Sigmoid colon (tissue), 4 donors: Measurements from ENCODE around the gene TOR2A.

Experiments used
- EP300 ChIP-seq, 4 donors: sonication (generic); formaldehyde crosslinking; IDR thresholded peaks; one replicate each; pipeline ENCODE4 v1.6.1; 2017; ENCODE audit warnings: antibody characterized with exemption in 4 of 4
- POLR2A ChIP-seq, 2 donors: fragments of 450-650 bp; IDR thresholded peaks; one replicate each; pipeline ENCODE4 v1.6.1; 2016; ENCODE audit warnings: antibody characterized with exemption in 2 of 2, mild to moderate bottlenecking in 2 of 2, moderate library complexity in 2 of 2
- POLR2AphosphoS5 ChIP-seq, 4 donors: sonication (generic); formaldehyde crosslinking; IDR thresholded peaks; one replicate each; pipeline ENCODE4 v1.6.1; 2017; ENCODE audit warnings: antibody characterized with exemption in 4 of 4
- TF ChIP-seq, protein P1 (sequence below), 4 experiments: fragments of 450-650 bp in 3 of 4; fragments of 200-600 bp in 1 of 4; IDR thresholded peaks; one replicate each; pipeline ENCODE4 v1.5.1; 2016 to 2019; ENCODE audit warnings: antibody characterized with exemption in 4 of 4, mild to moderate bottlenecking in 3 of 4, moderate library complexity in 2 of 4

GRCh38 chr9:127710204-127710783 lies 24.8 kb downstream of the TOR2A start:
- TF ChIP-seq, protein P1, sequence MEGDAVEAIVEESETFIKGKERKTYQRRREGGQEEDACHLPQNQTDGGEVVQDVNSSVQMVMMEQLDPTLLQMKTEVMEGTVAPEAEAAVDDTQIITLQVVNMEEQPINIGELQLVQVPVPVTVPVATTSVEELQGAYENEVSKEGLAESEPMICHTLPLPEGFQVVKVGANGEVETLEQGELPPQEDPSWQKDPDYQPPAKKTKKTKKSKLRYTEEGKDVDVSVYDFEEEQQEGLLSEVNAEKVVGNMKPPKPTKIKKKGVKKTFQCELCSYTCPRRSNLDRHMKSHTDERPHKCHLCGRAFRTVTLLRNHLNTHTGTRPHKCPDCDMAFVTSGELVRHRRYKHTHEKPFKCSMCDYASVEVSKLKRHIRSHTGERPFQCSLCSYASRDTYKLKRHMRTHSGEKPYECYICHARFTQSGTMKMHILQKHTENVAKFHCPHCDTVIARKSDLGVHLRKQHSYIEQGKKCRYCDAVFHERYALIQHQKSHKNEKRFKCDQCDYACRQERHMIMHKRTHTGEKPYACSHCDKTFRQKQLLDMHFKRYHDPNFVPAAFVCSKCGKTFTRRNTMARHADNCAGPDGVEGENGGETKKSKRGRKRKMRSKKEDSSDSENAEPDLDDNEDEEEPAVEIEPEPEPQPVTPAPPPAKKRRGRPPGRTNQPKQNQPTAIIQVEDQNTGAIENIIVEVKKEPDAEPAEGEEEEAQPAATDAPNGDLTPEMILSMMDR (IDR thresholded peaks at IDR 0.05): no peak
- TF ChIP-seq POLR2AphosphoS5 (IDR thresholded peaks at IDR 0.05) (no peak), POLR2A (IDR thresholded peaks at IDR 0.05) (no peak), EP300 (IDR thresholded peaks at IDR 0.05) (no peak)
